GM10266 (cell line): ENCODE results near the gene POSTN.

Experiments
- DNase-seq: peaks from one replicate; pipeline ENCODE4 v3.0.0; 2012; ENCODE audit errors: extremely low spot score
- CTCF ChIP-seq: IDR thresholded peaks from 2 replicates; pipeline ENCODE4 v1.5.1; 2012; ENCODE audit warnings: mild to moderate bottlenecking, low read depth; ENCODE audit not compliant: control insufficient read depth, insufficient read depth; ENCODE audit errors: missing control alignments

Gene POSTN

GRCh38 chr13:37632294-37632693 lies 33.7 kb upstream of the POSTN start:
- no peak for DNase-seq
- no peak for TF ChIP-seq CTCF

GRCh38 chr13:37627428-37627827 lies 28.9 kb upstream of the POSTN start:
- DNase-seq, result no peak
- no peak for TF ChIP-seq CTCF

- no peak for TF ChIP-seq CTCF
- no peak for DNase-seq
Measured at GRCh38 chr13:37621811-37622361, 23.3 kb upstream of the POSTN start.

GRCh38 chr13:37618554-37618953 lies 20.0 kb upstream of the POSTN start:
- TF ChIP-seq CTCF, result no peak
- no peak for DNase-seq

- no peak for TF ChIP-seq CTCF
- DNase-seq, result no peak
Measured at GRCh38 chr13:37617173-37617572, 18.6 kb upstream of the POSTN start.

- TF ChIP-seq CTCF, result no peak
- DNase-seq, result no peak
Measured at GRCh38 chr13:37616131-37616530, 17.6 kb upstream of the POSTN start.

GRCh38 chr13:37615276-37615675 lies 16.7 kb upstream of the POSTN start:
- no peak for DNase-seq
- TF ChIP-seq CTCF, result no peak

- TF ChIP-seq CTCF, result no peak
- no peak for DNase-seq
Measured at GRCh38 chr13:37613638-37614037, 15.1 kb upstream of the POSTN start.
